Upper lobe of left lung (tissue), 6 donors: Measurements from ENCODE around the gene ANKRD40CL. TPM values are rescaled to one million over a fixed set of nuclear protein-coding genes. Genes with fewer than 3 reads are reported as not detected.
A peak's percentile ranks its signal among the peaks of the same experiment; 100 is the strongest.

Source experiments
- ATAC-seq, 2 donors: fragments of 200-7000 bp; cut with Tn5 transposase; one replicate each; pipeline ENCODE4 v1.9.1; 2022; ENCODE audit warnings: mild to moderate bottlenecking in 2 of 2, moderate library complexity in 2 of 2; ENCODE audit not compliant: low FRiP score in 2 of 2
- DNase-seq, 2 donors: peaks; one replicate each; pipeline ENCODE4 v3.0.0-alpha.2; 2019 to 2020
- H3K27ac ChIP-seq, 4 donors: fragments of 200-600 bp; sonication (generic); one replicate each; pipeline ENCODE4 v1.5.1; 2016 to 2019
- H3K27me3 ChIP-seq, 4 donors: fragments of 200-600 bp; sonication (generic); one replicate each; pipeline ENCODE4 v1.5.1; 2017 to 2019
- H3K36me3 ChIP-seq, 4 donors: fragments of 200-600 bp; sonication (generic); one replicate each; pipeline ENCODE4 v1.5.1; 2016 to 2019
- H3K4me1 ChIP-seq, 4 donors: fragments of 200-600 bp; sonication (generic); one replicate each; pipeline ENCODE4 v1.5.1; 2018 to 2019
- H3K4me3 ChIP-seq, 4 donors: fragments of 200-600 bp; sonication (generic); one replicate each; pipeline ENCODE4 v1.5.1; 2017 to 2019; ENCODE audit warnings: mild to moderate bottlenecking in 2 of 4, moderate library complexity in 1 of 4
- H3K9me3 ChIP-seq, 4 donors: fragments of 200-600 bp; sonication (generic); one replicate each; pipeline ENCODE4 v1.5.1; 2018 to 2019
- CTCF ChIP-seq, 6 experiments: fragments of 450-650 bp in 4 of 6; fragments of 200-600 bp in 2 of 6; sonication (generic) in 2 of 6; IDR thresholded peaks; one replicate each; pipeline ENCODE4 v1.5.1; 2016 to 2019; ENCODE audit warnings: antibody characterized with exemption in 6 of 6
- EP300 ChIP-seq, 4 donors: sonication (generic); formaldehyde crosslinking; IDR thresholded peaks; one replicate each; pipeline ENCODE4 v1.5.1; 2017; ENCODE audit warnings: antibody characterized with exemption in 4 of 4, control low read depth in 2 of 4
- POLR2A ChIP-seq, 4 donors: fragments of 450-650 bp; IDR thresholded peaks; one replicate each; pipeline ENCODE4 v1.5.1; 2016 to 2017; ENCODE audit warnings: antibody characterized with exemption in 4 of 4, mild to moderate bottlenecking in 2 of 4
- POLR2AphosphoS5 ChIP-seq, 2 donors: sonication (generic); formaldehyde crosslinking; IDR thresholded peaks; one replicate each; pipeline ENCODE4 v1.5.1; 2017; ENCODE audit warnings: antibody characterized with exemption in 2 of 2
- WGBS, 2 donors: methylation state at CpG; one replicate each; pipeline ENCODE4 v1.1.5; 2017 to 2018; 5-methylcytosine and 5-hydroxymethylcytosine counted together
- total RNA-seq, 6 donors: library from RNA; depleted of rRNA in 4 of 6; stranded (reverse); fragments of >200 nt in 4 of 6; gene quantifications; one replicate each; pipeline versions ENCODE4 v1.1.0 to v1.2.1, GENCODE V29; 2016 to 2021
- donor health status: DM: no; HTN: no; CAD: no; lungs with moderate emphysema.
- donor health status: DM: no; HTN: yes; CAD: no; lungs with severe emphysema.

Gene ANKRD40CL
- total RNA-seq, 6 donors from 2014 or later, result not detected

- Histone ChIP-seq H3K27me3 (no peaks in the 10 kb centered on the region), H3K4me3 (no peak overlapping the region), H3K27ac (no peak overlapping the region), H3K9me3 (no peaks in the 10 kb centered on the region), H3K4me1 (peaks cover 6 to 21% (median 12%) of the 10 kb centered on the region in 4 donors), H3K36me3 (peaks cover 6 to 49% (median 28%) of the 10 kb centered on the region in 4 donors)
- ATAC-seq (no peak), DNase-seq (no peak)
- 97 to 100% methylated on average over 2 of the region's 2 CpGs for WGBS, 2 donors
- TF ChIP-seq CTCF (IDR thresholded peaks at IDR 0.05) (no peak), POLR2A (IDR thresholded peaks at IDR 0.05) (no peak), EP300 (IDR thresholded peaks at IDR 0.05) (no peak), POLR2AphosphoS5 (IDR thresholded peaks at IDR 0.05) (no peak)
Observed at GRCh38 chr17:50737118-50737698, 30.1 kb downstream of the ANKRD40CL start.

GRCh38 chr17:50735287-50735686 is 32.0 kb downstream of the ANKRD40CL start:
- H3K4me3 ChIP-seq, result no peak overlapping the region
- no peak overlapping the region for H3K27ac ChIP-seq
- 83 to 86% methylated on average over 3 of the region's 3 CpGs for whole genome bisulfite sequencing, 2 donors
- ATAC-seq, result no peak
- peaks cover 19 to 38% (median 29%) of the 10 kb centered on the region in 4 donors for H3K4me1 ChIP-seq
- H3K36me3 ChIP-seq, result peaks cover 0 to 30% (median 12%) of the 10 kb centered on the region in 4 donors
- H3K27me3 ChIP-seq, result no peaks in the 10 kb centered on the region
- no peak for DNase-seq
- TF ChIP-seq EP300 (IDR thresholded peaks at IDR 0.05), result no peak
- no peak for TF ChIP-seq POLR2A (IDR thresholded peaks at IDR 0.05)
- TF ChIP-seq CTCF (IDR thresholded peaks at IDR 0.05), result no peak
- no peak for TF ChIP-seq POLR2AphosphoS5 (IDR thresholded peaks at IDR 0.05)
- no peaks in the 10 kb centered on the region for H3K9me3 ChIP-seq

GRCh38 chr17:50731575-50732460 is 35.5 kb downstream of the ANKRD40CL start:
- no peaks in the 10 kb centered on the region for H3K27me3 ChIP-seq
- peaks cover 30 to 70% (median 51%) of the 10 kb centered on the region in 4 donors for H3K4me1 ChIP-seq
- DNase-seq (no peak), ATAC-seq (no peak)
- WGBS, 2 donors, result 71% methylated on average over 7 of the region's 7 CpGs
- no peak for TF ChIP-seq POLR2AphosphoS5 (IDR thresholded peaks at IDR 0.05)
- TF ChIP-seq EP300 (IDR thresholded peaks at IDR 0.05), result no peak
- TF ChIP-seq POLR2A (IDR thresholded peaks at IDR 0.05), result no peak
- no peak for TF ChIP-seq CTCF (IDR thresholded peaks at IDR 0.05)
- no peaks in the 10 kb centered on the region for H3K36me3 ChIP-seq
- H3K9me3 ChIP-seq, result no peaks in the 10 kb centered on the region
- peak overlapping the region in 2 of 4 donors; percentile 1 to 27 for H3K27ac ChIP-seq
- no peak overlapping the region for H3K4me3 ChIP-seq

- DNase-seq, result no peak
- no peak overlapping the region for H3K27ac ChIP-seq
- ATAC-seq, result no peak
- no peak for TF ChIP-seq EP300 (IDR thresholded peaks at IDR 0.05)
- TF ChIP-seq POLR2A (IDR thresholded peaks at IDR 0.05), result no peak
- TF ChIP-seq CTCF (IDR thresholded peaks at IDR 0.05), result no peak
- no peak for TF ChIP-seq POLR2AphosphoS5 (IDR thresholded peaks at IDR 0.05)
- H3K9me3 ChIP-seq, result no peaks in the 10 kb centered on the region
- H3K4me3 ChIP-seq, result no peak overlapping the region
- no peaks in the 10 kb centered on the region for H3K27me3 ChIP-seq
- 66 to 77% methylated on average over 5 of the region's 5 CpGs for WGBS, 2 donors
- H3K4me1 ChIP-seq, result peaks cover 37 to 75% (median 61%) of the 10 kb centered on the region in 4 donors
- no peaks in the 10 kb centered on the region for H3K36me3 ChIP-seq
Observed at GRCh38 chr17:50728881-50729765, 38.2 kb downstream of the ANKRD40CL start.
